H9 (cell line): ENCODE data around the gene GABRR3. TPM values are rescaled to one million over a fixed set of nuclear protein-coding genes. Genes with fewer than 3 reads are reported as not detected.

Experiments used
- DNase-seq: peaks from one replicate; pipeline ENCODE4 v3.0.0-alpha.2; 2017
- H2AFZ ChIP-seq: one replicate; pipeline ENCODE4 v1.6.1; 2013; ENCODE audit warnings: mild to moderate bottlenecking, low read length, control low read depth, moderate library complexity
- H2AK5ac ChIP-seq: 2 replicates; pipeline ENCODE4 v1.6.1; 2013; ENCODE audit warnings: low read length, control low read depth, mixed read lengths; ENCODE audit not compliant: insufficient read length
- H2BK120ac ChIP-seq: one replicate; pipeline ENCODE4 v1.6.1; 2013; ENCODE audit warnings: low read depth, mild to moderate bottlenecking, low read length, control low read depth, inconsistent platforms; ENCODE audit not compliant: poor library complexity, severe bottlenecking
- H2BK12ac ChIP-seq: 2 replicates; pipeline ENCODE4 v1.6.1; 2013; ENCODE audit warnings: low read length, control low read depth, mixed read lengths, low read depth; ENCODE audit not compliant: insufficient read length
- H2BK15ac ChIP-seq: 2 replicates; pipeline ENCODE4 v1.6.1; 2013; ENCODE audit warnings: low read depth, low read length, control low read depth
- H2BK20ac ChIP-seq: one replicate; pipeline ENCODE4 v1.6.1; 2013; ENCODE audit warnings: low read depth, mild to moderate bottlenecking, low read length, control low read depth, inconsistent platforms; ENCODE audit not compliant: poor library complexity, severe bottlenecking
- H2BK5ac ChIP-seq: 2 replicates; pipeline ENCODE4 v1.6.1; 2013; ENCODE audit warnings: low read length, control low read depth, mixed read lengths; ENCODE audit not compliant: insufficient read length
- H3K14ac ChIP-seq: 2 replicates; pipeline ENCODE4 v1.6.1; 2013; ENCODE audit warnings: low read length, control low read depth; ENCODE audit not compliant: insufficient read depth
- H3K18ac ChIP-seq: 2 replicates; pipeline ENCODE4 v1.6.1; 2013; ENCODE audit warnings: low read depth, mild to moderate bottlenecking, mixed read lengths, low read length, control low read depth; ENCODE audit not compliant: insufficient read length
- H3K23ac ChIP-seq: 2 replicates; pipeline ENCODE4 v1.6.1; 2013; ENCODE audit warnings: low read length, control low read depth, mixed read lengths, low read depth; ENCODE audit not compliant: insufficient read length
- H3K23me2 ChIP-seq: 2 replicates; pipeline ENCODE4 v1.6.1; 2013; ENCODE audit warnings: low read depth, mild to moderate bottlenecking, mixed read lengths, low read length, control low read depth; ENCODE audit not compliant: insufficient read length, poor library complexity, severe bottlenecking
- H3K27ac ChIP-seq: 2 replicates; pipeline ENCODE4 v1.5.1; 2013; ENCODE audit warnings: low read length, control low read depth, mixed read lengths, low read depth; ENCODE audit not compliant: insufficient read length
- H3K27me3 ChIP-seq: 2 replicates; pipeline ENCODE4 v1.6.1; 2013; ENCODE audit warnings: low read length, control low read depth, inconsistent platforms; ENCODE audit not compliant: insufficient read depth
- H3K4ac ChIP-seq: 2 replicates; pipeline ENCODE4 v1.6.1; 2013; ENCODE audit warnings: low read depth, mild to moderate bottlenecking, control low read depth, inconsistent platforms, low read length, moderate library complexity
- H3K4me1 ChIP-seq: 2 replicates; pipeline ENCODE4 v1.6.1; 2013; ENCODE audit warnings: low read length, control low read depth, inconsistent platforms; ENCODE audit not compliant: insufficient read depth
- H3K4me2 ChIP-seq: 2 replicates; pipeline ENCODE4 v1.6.1; 2013; ENCODE audit warnings: low read length, control low read depth, mixed read lengths; ENCODE audit not compliant: insufficient read length, insufficient read depth
- H3K56ac ChIP-seq: 2 replicates; pipeline ENCODE4 v1.6.1; 2013; ENCODE audit warnings: low read depth, mild to moderate bottlenecking, mixed read lengths, low read length, control low read depth; ENCODE audit not compliant: insufficient read length
- H3K79me1 ChIP-seq: 2 replicates; pipeline ENCODE4 v1.6.1; 2013; ENCODE audit warnings: low read depth, mild to moderate bottlenecking, moderate library complexity, low read length, control low read depth, inconsistent platforms; ENCODE audit not compliant: insufficient read depth, poor library complexity, severe bottlenecking
- H3K79me2 ChIP-seq: 2 replicates; pipeline ENCODE4 v1.6.1; 2013; ENCODE audit warnings: low read length, control low read depth, inconsistent platforms; ENCODE audit not compliant: insufficient read depth
- H3K9ac ChIP-seq: 2 replicates; pipeline ENCODE4 v1.6.1; 2013; ENCODE audit warnings: low read length, control low read depth, mixed read lengths; ENCODE audit not compliant: insufficient read length; ENCODE audit errors: extremely low read depth
- H3K9me3 ChIP-seq: one replicate; pipeline ENCODE4 v1.6.1; 2013; ENCODE audit warnings: low read depth, low read length, inconsistent platforms; ENCODE audit not compliant: control insufficient read depth
- H3T11ph ChIP-seq: one replicate; pipeline ENCODE4 v1.6.1; 2013; ENCODE audit warnings: mild to moderate bottlenecking, low read length, control low read depth, inconsistent platforms
- H4K20me1 ChIP-seq: one replicate; pipeline ENCODE4 v1.6.1; 2013; ENCODE audit not compliant: control insufficient read depth, insufficient read length, insufficient read depth
- H4K5ac ChIP-seq: 2 replicates; pipeline ENCODE4 v1.6.1; 2013; ENCODE audit warnings: low read depth, mild to moderate bottlenecking, mixed read lengths, low read length, control low read depth; ENCODE audit not compliant: insufficient read length
- H4K8ac ChIP-seq: replicated peaks from 2 replicates; pipeline ENCODE4 v1.6.1; 2013; ENCODE audit warnings: low read length, control low read depth, mixed read lengths, low read depth; ENCODE audit not compliant: insufficient read length
- H4K91ac ChIP-seq: 2 replicates; pipeline ENCODE4 v1.6.1; 2013; ENCODE audit warnings: low read depth, mild to moderate bottlenecking, moderate library complexity, mixed read lengths, low read length, control low read depth; ENCODE audit not compliant: insufficient read length
- H3K27ac Mint-ChIP-seq, 3 experiments: 2 replicates in 2 of 3; 3 replicates in 1 of 3; pipeline ENCODE4 v1.8.0; 2020 to 2021; ENCODE audit warnings: mixed read lengths in 3 of 3, mild to moderate bottlenecking in 1 of 3, moderate library complexity in 1 of 3
- H3K27me3 Mint-ChIP-seq: 2 replicates; pipeline ENCODE4 v1.8.0; 2021; ENCODE audit warnings: low read depth, mild to moderate bottlenecking, moderate library complexity, mixed read lengths
- H3K36me3 Mint-ChIP-seq, 3 experiments: 2 replicates in 2 of 3; 3 replicates in 1 of 3; pipeline ENCODE4 v1.8.0; 2020 to 2021; ENCODE audit warnings: low read depth in 3 of 3, mixed read lengths in 3 of 3; ENCODE audit not compliant: insufficient read depth in 1 of 3
- H3K4me1 Mint-ChIP-seq, 2 experiments: 2 replicates each; pipeline ENCODE4 v1.8.0; 2020; ENCODE audit warnings: mixed read lengths in 2 of 2
- H3K4me3 Mint-ChIP-seq, 2 experiments: 2 replicates in 1 of 2; 3 replicates in 1 of 2; pipeline ENCODE4 v1.8.0; 2020 to 2021; ENCODE audit warnings: mild to moderate bottlenecking in 2 of 2, mixed read lengths in 2 of 2, moderate library complexity in 1 of 2
- H3K9me3 Mint-ChIP-seq, 2 experiments: 2 replicates in 1 of 2; 3 replicates in 1 of 2; pipeline ENCODE4 v1.8.0; 2020; ENCODE audit warnings: mild to moderate bottlenecking in 2 of 2, mixed read lengths in 2 of 2, moderate library complexity in 1 of 2
- WGBS: extraction: QIAGEN DNeasy Blood & Tissue Kit; methylation state at CpG from one replicate; pipeline ENCODE4 v1.1.7; 2013; ENCODE audit warnings: missing lambda C conversion rate, low lambda C conversion rate, mixed read lengths; ENCODE audit not compliant: insufficient read length; ENCODE audit errors: extremely low coverage; 5-methylcytosine and 5-hydroxymethylcytosine counted together
- total RNA-seq: library from RNA; stranded (reverse); gene quantifications from 2 replicates; pipeline ENCODE4 v1.2.1, GENCODE V29; 2021
- TF ChIP-seq, protein P1 (sequence below): fragments of 200-600 bp; sonication (generic); conservative IDR thresholded peaks from 3 replicates; pipeline ENCODE4 v1.8.0; 2021; ENCODE audit warnings: antibody characterized with exemption, mild to moderate bottlenecking

The GABRR3 gene
- total RNA-seq, 1 experiment from 2014 or later: not detected

DNA sequence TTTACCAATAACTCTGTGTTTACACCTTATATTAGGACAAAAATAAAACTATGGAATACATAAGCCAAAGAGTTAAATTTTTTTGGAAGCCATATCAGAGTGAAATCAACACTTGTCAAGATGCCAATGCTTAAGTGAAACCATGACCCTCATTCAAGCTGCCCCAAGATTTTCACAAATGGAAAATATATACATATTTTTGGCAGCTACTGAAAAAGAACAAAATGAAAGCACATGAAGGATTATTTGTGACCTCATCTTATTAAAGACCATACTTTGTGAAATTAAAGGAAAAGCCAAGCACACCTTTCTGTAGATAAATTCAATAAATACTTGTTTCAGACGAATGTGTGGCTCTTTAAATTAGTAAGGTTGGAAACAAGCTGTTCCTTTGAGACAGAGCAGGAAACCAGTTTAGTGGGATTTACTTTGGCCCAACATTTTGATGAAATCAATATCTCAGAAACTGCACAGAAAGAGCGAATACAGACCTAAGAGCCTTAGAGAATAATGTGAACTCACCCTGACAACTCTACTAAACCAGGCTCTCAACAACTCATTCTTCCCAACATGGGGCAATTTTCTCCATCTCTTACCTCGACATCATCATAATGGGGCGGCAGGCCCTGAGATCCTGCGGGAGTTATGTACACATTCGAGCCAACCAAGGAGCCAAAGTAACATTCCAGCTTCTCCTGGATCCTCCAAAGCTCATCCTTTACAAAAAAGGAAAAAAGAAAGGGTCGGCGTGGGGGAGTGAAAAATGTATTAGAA is 73.9 kb downstream of the GABRR3 start:
- Histone ChIP-seq H4K20me1 (no peaks in the 10 kb centered on the region), H2BK20ac (no peak overlapping the region), H3K18ac (no peak overlapping the region), H3K79me2 (peaks cover 3% of the 10 kb centered on the region), H4K5ac (no peak overlapping the region), H3K9ac (no peak overlapping the region), H2AK5ac (no peak overlapping the region), H3K4me1 (no peaks in the 10 kb centered on the region), H3K4ac (no peak overlapping the region), H3K27me3 (no peaks in the 10 kb centered on the region), H2BK120ac (no peak overlapping the region), H3K4me2 (no peak overlapping the region), H3K23ac (no peak overlapping the region), H3K23me2 (no peaks in the 10 kb centered on the region), H2AFZ (no peak overlapping the region), H3K9me3 (no peaks in the 10 kb centered on the region), H3T11ph (no peak overlapping the region), H3K56ac (no peak overlapping the region), H4K91ac (no peak overlapping the region), H3K27ac (no peak overlapping the region), H2BK15ac (no peak overlapping the region), H3K14ac (no peak overlapping the region), H4K8ac (no peak overlapping the region), H3K79me1 (no peaks in the 10 kb centered on the region), H2BK5ac (no peak overlapping the region), H2BK12ac (no peak overlapping the region)
- Mint-ChIP-seq H3K9me3 (no peaks in the 10 kb centered on the region), H3K36me3 (peaks cover 0 to 11% (median 2%) of the 10 kb centered on the region in 3 experiments; a peak in 3 of 7 replicates), H3K4me3 (no peak overlapping the region), H3K27ac (no peak overlapping the region), H3K4me1 (peaks cover 0 to 2% of the 10 kb centered on the region in 2 experiments; a peak in 1 of 4 replicates), H3K27me3 (no peaks in the 10 kb centered on the region)
- DNase-seq: no peak
- TF ChIP-seq, protein P1, sequence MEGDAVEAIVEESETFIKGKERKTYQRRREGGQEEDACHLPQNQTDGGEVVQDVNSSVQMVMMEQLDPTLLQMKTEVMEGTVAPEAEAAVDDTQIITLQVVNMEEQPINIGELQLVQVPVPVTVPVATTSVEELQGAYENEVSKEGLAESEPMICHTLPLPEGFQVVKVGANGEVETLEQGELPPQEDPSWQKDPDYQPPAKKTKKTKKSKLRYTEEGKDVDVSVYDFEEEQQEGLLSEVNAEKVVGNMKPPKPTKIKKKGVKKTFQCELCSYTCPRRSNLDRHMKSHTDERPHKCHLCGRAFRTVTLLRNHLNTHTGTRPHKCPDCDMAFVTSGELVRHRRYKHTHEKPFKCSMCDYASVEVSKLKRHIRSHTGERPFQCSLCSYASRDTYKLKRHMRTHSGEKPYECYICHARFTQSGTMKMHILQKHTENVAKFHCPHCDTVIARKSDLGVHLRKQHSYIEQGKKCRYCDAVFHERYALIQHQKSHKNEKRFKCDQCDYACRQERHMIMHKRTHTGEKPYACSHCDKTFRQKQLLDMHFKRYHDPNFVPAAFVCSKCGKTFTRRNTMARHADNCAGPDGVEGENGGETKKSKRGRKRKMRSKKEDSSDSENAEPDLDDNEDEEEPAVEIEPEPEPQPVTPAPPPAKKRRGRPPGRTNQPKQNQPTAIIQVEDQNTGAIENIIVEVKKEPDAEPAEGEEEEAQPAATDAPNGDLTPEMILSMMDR: no peak
- no CpG with 5 or more reads among the region's 8 CpGs for WGBS
